ENCODE results near the gene AKNA. TPM values are rescaled to one million over a fixed set of nuclear protein-coding genes. Genes with fewer than 3 reads are reported as not detected.
"Not testable (repeated sequence)": the region's sequence is repeated elsewhere in the genome, so short reads cannot be mapped to it uniquely, and the experiment has no call there.

AKNA gene
- polyA plus RNA-seq, 1 of the 3 experiments (the other 2 are of a cell fraction) = 0.84 TPM

- Histone ChIP-seq H3K4me1 (ENCODE audit: control insufficient read depth in 1 of 2, insufficient read depth in 2 of 2, low read depth in 1 of 2, low read length in 1 of 2) (no peaks in the 10 kb centered on the region), H3K4me2 (no peak overlapping the region), H3K79me2 (ENCODE audit: insufficient read depth) (no peaks in the 10 kb centered on the region), H4K20me1 (ENCODE audit: insufficient read depth) (no peaks in the 10 kb centered on the region), H3K27ac (ENCODE audit: low read depth in 2 of 2, low read length in 1 of 2) (no peak overlapping the region), H3K9me3 (no peaks in the 10 kb centered on the region), H3K36me3 (replicated peaks in 1 of 2; ENCODE audit: control insufficient read depth in 1 of 2, insufficient read depth in 2 of 2, low read length in 1 of 2) (no peaks in the 10 kb centered on the region), H3K27me3 (ENCODE audit: insufficient read depth) (no peaks in the 10 kb centered on the region), H3K4me3 (ENCODE audit: low read depth in 2 of 2, low read length in 1 of 2) (no peak overlapping the region), H2AFZ (ENCODE audit: low read depth) (no peak overlapping the region), H3K9me2 (no peaks in the 10 kb centered on the region), H3F3A (replicated peaks; ENCODE audit: insufficient read depth) (no peaks in the 10 kb centered on the region), H3K9ac (no peak overlapping the region)
- no peak for DNase-seq
- CTCF ChIA-PET = no interaction called here
- POLR2A ChIA-PET = no interaction called here
- WGBS (ENCODE audit: low lambda C conversion rate) = 90% methylated on average over 2 of the region's 9 CpGs
- TF ChIP-seq PBX3 (IDR thresholded peaks at IDR 0.05) (no peak), CHD2 (IDR thresholded peaks at IDR 0.05; ENCODE audit: low read length, partially characterized antibody) (no peak), MAX (IDR thresholded peaks at IDR 0.05; ENCODE audit: low read depth) (no peak), NFIC (IDR thresholded peaks at IDR 0.05; ENCODE audit: borderline replicate concordance) (no peak), SIN3A (IDR thresholded peaks at IDR 0.05; ENCODE audit: borderline replicate concordance, low read depth, low read length) (no peak), JUND (IDR thresholded peaks at IDR 0.05) (no peak), NRF1 (IDR thresholded peaks at IDR 0.05; ENCODE audit: low read depth, low read length) (no peak), ZBTB33 (IDR thresholded peaks at IDR 0.05; ENCODE audit: borderline replicate concordance, low read depth) (no peak), REST (IDR thresholded peaks at IDR 0.05; ENCODE audit: low read depth, low read length) (no peak), RAD21 (IDR thresholded peaks at IDR 0.05; ENCODE audit: low read length) (no peak)
These were observed 53.3 kb downstream of the AKNA start for GRCh38 chr9:114334490-114334889.

GRCh38 chr9:114333718-114334117, 54.1 kb downstream of the AKNA start:
- H3K4me1 ChIP-seq (ENCODE audit: control insufficient read depth in 1 of 2, insufficient read depth in 2 of 2, low read depth in 1 of 2, low read length in 1 of 2); H3K27ac ChIP-seq (ENCODE audit: low read depth in 2 of 2, low read length in 1 of 2); H3K9me3 ChIP-seq; DNase-seq; CTCF ChIA-PET; H3K27me3 ChIP-seq (ENCODE audit: insufficient read depth); H3K4me3 ChIP-seq (ENCODE audit: low read depth in 2 of 2, low read length in 1 of 2); H3F3A ChIP-seq (replicated peaks; ENCODE audit: insufficient read depth); H3K79me2 ChIP-seq (ENCODE audit: insufficient read depth); H3K9ac ChIP-seq; H3K36me3 ChIP-seq (replicated peaks in 1 of 2; ENCODE audit: control insufficient read depth in 1 of 2, insufficient read depth in 2 of 2, low read length in 1 of 2); H2AFZ ChIP-seq (ENCODE audit: low read depth); POLR2A ChIA-PET; H3K4me2 ChIP-seq; H4K20me1 ChIP-seq (ENCODE audit: insufficient read depth); H3K9me2 ChIP-seq: not testable (repeated sequence)
- 68% methylated on average over 2 of the region's 4 CpGs for WGBS (ENCODE audit: low lambda C conversion rate)

GRCh38 chr9:114332474-114333040, 55.2 kb downstream of the AKNA start:
- DNase-seq; H3K4me1 ChIP-seq (ENCODE audit: control insufficient read depth in 1 of 2, insufficient read depth in 2 of 2, low read depth in 1 of 2, low read length in 1 of 2); H4K20me1 ChIP-seq (ENCODE audit: insufficient read depth); H3K27ac ChIP-seq (ENCODE audit: low read depth in 2 of 2, low read length in 1 of 2); H3K9me3 ChIP-seq; POLR2A ChIA-PET; H3K4me3 ChIP-seq (ENCODE audit: low read depth in 2 of 2, low read length in 1 of 2); H3K27me3 ChIP-seq (ENCODE audit: insufficient read depth); H3K4me2 ChIP-seq; H3K36me3 ChIP-seq (replicated peaks in 1 of 2; ENCODE audit: control insufficient read depth in 1 of 2, insufficient read depth in 2 of 2, low read length in 1 of 2); H3K9ac ChIP-seq; H3K9me2 ChIP-seq; H3F3A ChIP-seq (replicated peaks; ENCODE audit: insufficient read depth); H3K79me2 ChIP-seq (ENCODE audit: insufficient read depth); H2AFZ ChIP-seq (ENCODE audit: low read depth): not testable (repeated sequence)
- 69% methylated on average over 3 of the region's 4 CpGs for WGBS (ENCODE audit: low lambda C conversion rate)
- CTCF ChIA-PET = interaction anchor here (0.8 kb wide), 1 partner anchor 225 kb away, joined by 3 read pairs; no protein-coding TSS in a partner anchor
